Ammon's horn (tissue), 1 donor: ENCODE results near the gene KIF2B.
"Not testable (repeated sequence)": the region's sequence is repeated elsewhere in the genome, so short reads cannot be mapped to it uniquely, and the experiment has no call there.

Experiments
- DNase-seq: peaks from one replicate; pipeline ENCODE4 v3.0.0-alpha.2; 2016; ENCODE audit warnings: low spot score

KIF2B gene, protein sequence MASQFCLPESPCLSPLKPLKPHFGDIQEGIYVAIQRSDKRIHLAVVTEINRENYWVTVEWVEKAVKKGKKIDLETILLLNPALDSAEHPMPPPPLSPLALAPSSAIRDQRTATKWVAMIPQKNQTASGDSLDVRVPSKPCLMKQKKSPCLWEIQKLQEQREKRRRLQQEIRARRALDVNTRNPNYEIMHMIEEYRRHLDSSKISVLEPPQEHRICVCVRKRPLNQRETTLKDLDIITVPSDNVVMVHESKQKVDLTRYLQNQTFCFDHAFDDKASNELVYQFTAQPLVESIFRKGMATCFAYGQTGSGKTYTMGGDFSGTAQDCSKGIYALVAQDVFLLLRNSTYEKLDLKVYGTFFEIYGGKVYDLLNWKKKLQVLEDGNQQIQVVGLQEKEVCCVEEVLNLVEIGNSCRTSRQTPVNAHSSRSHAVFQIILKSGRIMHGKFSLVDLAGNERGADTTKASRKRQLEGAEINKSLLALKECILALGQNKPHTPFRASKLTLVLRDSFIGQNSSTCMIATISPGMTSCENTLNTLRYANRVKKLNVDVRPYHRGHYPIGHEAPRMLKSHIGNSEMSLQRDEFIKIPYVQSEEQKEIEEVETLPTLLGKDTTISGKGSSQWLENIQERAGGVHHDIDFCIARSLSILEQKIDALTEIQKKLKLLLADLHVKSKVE

DNA sequence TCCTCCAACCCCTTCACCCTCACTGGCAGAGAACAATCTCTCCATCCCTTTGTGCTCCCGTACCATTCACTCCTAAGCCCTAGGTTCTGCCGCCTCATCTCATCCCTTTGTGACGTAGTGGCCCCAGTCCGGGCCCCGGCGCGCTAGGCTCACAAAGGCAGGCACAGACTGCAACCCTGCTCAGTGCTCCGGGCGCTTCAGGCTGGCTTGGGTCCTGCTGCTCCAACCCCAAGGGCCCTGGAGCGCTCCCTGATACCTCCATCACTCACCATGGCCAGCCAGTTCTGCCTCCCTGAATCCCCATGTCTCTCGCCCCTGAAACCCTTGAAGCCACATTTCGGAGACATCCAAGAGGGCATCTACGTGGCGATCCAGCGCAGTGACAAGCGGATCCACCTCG, at the start of gene KIF2B:
Gene KIF2B (plus strand): TSS at position 164 of the 400 bp plus-strand sequence. CDS start 107 bp downstream, at position 271.
- DNase-seq: no peak

DNA sequence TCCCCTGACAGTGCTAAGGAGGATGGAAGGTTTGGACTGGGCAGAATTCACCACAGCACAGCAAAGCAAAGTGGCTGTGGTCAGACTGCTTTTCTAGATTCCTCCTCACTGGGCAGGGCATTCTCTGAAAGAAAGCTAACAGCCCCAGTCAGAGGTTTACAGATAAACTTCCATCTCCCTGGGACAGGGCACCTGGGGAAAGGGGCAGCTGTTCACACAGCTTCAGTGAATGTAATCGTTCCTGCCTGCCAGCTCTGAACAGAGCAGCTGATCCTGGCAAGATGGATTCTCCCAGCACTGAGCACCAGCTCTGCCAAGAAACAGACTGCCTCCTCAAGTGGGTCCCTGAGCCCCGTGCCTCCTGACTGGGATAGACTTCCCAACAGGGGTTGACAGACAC, 42.4 kb upstream of the KIF2B start:
- no peak for DNase-seq

DNA sequence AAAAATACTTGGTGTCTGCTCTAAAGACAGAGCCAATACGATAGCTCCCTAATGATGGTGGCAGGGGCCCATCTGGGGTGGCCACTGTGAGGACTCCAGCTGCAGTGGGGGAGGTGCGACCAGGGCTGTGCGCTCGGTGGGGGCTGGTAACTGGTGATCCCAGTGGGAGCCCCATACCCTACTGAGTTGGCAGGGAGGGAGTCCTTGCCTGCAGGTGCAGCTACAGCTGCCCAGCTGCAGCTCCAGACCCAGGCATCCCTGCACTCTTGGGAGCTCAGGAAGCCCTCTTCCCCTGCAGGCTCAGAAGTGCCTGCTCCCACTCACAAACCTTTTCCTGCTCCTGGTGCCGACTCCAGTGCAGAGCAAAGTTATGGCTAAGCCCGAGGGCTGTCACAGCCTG, 31.2 kb upstream of the KIF2B start:
- no peak for DNase-seq

DNA sequence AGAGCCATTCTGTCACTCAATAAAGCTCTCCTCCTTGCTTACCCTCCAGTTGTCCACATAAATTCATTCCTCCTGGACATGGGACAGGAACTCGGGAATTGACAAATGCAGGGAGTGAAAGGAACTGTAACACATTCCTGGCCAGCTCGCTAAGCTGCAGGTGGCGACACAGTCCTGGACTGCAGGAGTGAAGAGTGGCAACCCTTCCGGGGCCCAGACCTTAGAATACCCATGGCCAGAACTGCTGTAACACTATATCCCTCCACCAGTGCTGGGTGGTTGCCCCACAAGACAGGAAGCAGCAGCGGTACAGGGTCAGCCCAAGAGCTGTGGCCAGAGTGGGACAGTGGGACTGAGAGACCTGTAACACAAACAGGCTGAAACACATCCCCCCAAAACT, 30.3 kb upstream of the KIF2B start:
- no peak for DNase-seq

DNA sequence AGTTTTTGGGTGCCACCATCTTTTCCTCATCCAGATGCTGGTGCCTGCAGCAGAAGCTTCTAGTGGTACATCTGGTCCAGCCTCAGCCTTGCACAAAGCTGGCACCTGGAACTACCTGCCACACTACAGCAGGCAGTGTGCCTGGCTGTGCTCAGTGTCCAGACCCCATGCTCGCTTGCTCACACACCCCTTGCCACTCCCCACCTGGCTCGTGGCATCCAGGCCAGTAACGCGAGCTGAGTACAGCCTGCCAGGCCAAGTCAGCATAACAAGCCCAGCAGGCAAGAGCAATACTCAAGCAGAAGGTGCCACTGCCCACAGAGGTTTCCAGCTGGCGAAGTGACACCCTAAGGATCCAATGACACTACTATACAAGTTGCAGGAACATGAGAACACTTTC, 29.7 kb upstream of the KIF2B start:
- no peak for DNase-seq

DNA sequence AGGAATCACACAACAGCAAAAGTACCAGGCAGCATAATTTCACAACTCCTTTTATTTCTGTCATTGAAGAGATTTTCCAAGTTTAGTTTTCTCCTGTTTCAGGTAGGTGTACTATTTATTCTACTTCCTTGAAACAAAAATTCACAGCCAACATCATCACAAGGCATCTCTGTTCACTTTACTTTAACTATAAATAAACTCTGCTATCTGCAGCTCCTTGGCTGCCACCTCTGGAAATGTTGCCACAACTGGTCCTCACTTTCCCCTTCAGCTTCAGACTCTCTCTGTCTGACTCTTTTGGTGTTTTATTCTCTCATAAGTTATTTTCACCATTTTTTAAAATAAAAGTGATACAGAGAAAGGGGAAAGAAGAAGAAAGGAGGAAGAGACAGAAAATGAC, 27.9 kb upstream of the KIF2B start:
- no peak for DNase-seq

DNA sequence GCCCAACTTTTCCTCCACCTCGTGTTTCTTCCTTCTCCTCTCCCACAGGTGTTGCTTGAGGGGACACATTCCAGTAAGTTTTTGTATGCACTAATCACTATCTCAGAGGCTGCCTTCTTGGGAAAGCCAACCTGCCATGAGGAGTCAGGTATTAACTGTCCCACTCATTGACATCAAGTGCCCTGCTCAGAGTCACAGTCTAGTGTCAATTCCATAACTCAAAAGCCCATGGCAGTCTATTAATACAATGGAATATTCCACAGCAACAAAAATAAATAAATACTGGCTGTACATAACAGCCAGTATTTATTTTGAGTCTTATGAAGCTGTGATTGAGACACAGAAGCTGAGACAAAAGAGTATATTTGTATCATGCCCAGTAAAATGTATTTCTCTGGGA, 26.1 kb upstream of the KIF2B start:
- DNase-seq: no peak

DNA sequence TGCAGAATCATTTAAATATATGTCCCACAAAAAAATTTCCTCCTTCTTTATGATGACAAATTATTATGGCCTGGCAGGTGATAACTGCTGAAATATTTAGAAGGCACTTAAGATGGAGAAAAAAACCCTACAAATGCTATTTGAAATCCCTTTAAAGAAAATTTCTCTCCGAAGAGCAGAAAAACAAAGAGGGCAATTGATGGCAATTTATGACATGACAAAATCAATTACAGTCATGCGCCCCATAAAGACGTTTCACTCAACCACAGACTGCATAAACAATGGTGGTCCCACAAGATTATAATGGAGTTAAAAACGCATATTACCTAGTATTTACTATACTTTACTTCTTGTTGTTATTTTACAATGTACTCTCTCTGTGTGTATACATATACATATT, 25.2 kb upstream of the KIF2B start:
- no peak for DNase-seq

DNA sequence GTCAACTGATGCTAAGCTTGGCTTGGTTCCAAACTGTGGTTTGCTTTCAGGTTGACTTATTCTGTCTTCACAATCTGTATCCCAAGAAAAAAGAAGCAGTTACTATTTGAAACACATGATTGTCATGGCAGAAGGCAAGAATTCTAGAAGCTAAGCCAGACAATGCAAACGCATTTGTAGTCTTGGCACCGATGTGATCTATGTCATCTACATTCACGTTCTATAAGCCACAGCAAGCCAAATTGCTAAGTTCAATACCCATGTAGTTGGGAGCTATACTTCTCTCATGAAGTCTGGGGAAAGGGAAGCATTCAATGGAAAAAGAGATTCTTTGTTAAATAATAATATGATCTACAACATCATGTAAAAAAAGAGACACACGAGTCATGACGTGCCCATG, 18.3 kb upstream of the KIF2B start:
- no peak for DNase-seq

DNA sequence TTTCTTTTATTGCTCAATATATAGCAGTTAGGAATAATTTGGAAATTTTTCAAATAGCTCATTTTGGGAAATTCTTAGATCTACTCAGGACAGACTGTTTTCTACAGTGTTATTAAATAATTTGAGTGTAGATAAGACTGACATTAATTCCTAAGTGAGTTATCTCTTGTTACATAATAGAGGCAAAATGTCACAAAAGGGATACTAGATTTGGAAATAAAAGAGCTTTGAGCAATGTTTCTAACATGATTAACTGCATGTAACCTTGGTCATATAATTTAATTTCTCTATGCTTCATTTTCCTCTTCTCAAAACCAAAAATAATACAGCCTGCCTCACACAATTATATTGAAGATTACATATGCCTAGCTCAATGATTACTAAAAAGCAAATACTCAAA, 16.3 kb upstream of the KIF2B start:
- DNase-seq: no peak

DNA sequence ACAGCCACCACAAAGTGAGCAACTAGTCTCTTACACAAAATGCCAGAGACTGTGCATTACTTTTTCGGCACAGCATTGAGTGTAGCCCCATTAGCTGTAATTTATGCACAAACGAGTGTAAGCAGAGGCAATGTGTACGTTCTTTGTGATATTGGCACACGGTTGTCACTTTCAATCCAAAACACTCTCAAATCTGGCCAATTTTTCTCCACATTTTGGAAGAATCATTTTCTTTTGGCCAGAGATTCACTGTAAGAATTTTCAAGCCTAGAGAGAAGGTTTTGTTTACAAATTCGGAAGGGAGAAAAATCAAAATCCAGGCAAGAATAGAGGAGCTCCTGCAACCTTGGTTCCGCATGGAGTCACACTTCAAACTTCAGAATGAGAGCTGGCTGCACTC, 15.4 kb upstream of the KIF2B start:
- DNase-seq: no peak

DNA sequence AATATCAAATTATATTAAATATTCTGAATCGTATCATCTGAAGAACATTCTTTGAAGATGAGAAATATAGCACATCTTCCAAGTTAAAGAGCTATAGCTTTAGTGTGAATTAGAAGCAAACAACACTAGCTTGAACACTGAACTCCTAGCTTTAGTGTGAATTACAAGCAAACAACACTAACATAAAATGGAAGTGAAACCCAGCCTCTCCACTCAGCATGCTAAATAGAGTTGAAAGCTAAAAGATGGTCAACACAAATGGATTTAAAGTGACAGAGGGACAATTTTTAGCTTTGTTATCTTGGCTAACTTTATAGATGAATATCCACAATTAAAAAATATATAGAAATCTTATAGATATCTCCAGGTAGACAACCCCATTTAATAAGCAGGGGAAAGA, 4.5 kb upstream of the KIF2B start:
- DNase-seq: no peak

DNA sequence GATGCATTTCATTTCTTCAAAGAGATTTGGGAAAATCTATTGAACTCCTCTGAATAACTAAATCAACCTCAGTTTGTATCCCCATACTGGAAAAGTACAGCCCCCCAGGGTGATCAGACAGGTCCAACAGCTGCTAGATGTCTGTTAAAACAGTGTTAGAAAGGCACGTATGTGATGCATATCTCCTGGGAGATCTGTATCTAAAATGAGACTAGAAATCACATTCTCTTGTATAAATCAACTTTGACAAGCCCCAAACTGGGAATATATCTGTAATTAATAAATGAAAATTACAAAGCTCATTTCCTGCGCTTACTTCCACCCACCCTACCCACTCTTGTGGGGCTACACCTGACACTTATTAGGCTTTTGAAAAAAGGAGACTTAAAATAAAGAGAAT, 3.8 kb upstream of the KIF2B start:
- no peak for DNase-seq

DNA sequence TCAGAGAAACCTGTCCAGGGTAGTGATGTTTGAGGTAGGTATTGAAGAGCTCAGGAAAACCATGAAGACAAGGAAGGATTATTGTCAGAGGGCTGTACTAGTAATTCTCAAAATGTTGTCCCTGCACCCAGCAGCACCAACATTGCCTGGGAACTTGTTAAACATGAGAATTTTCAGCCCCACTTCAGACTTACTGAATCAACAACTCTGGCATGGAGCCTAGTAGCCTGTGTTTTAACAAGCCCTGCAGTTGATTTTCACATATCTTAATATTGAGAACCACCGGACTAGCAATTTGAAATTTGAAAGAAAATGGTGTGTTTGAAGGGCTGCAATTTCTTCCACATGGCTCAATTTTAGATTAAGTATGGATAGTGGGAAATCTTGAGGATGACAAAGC, 2.8 kb upstream of the KIF2B start:
- no peak for DNase-seq

DNA sequence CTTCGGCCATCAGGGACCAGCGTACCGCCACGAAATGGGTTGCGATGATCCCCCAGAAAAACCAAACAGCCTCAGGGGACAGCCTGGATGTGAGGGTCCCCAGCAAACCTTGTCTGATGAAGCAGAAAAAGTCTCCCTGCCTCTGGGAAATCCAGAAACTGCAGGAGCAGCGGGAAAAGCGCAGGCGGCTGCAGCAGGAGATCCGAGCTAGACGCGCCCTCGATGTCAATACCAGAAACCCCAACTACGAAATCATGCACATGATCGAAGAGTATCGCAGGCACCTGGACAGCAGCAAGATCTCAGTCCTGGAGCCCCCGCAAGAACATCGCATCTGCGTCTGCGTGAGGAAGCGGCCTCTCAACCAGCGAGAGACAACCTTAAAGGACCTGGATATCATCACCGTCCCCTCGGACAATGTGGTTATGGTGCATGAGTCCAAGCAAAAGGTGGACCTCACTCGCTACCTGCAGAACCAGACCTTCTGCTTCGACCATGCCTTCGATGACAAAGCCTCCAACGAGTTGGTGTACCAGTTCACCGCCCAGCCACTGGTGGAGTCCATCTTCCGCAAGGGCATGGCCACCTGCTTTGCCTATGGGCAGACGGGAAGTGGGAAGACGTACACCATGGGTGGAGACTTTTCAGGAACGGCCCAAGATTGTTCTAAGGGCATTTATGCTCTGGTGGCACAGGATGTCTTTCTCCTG, 769 bp downstream of the KIF2B start:
- no peak for DNase-seq

DNA sequence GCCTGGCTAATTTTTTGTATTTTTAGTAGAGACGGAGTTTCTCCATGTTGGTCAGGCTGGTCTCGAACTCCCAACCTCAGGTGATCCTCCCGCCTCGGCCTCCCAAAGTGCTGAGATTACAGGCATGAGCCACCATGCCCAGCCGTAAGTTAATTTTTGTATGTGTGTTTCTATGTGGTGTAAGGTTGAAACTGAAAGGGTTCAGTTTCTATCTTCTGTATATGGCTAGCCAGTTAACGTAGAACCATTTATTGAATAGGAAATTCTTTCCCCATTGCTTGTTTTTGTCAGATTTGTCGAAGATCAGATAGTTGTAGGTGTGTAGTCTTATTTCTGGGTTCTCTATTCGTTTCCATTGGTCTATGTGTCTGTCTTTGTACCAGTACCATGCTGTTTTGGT, 12.0 kb downstream of the KIF2B start:
- DNase-seq: not testable (repeated sequence)

DNA sequence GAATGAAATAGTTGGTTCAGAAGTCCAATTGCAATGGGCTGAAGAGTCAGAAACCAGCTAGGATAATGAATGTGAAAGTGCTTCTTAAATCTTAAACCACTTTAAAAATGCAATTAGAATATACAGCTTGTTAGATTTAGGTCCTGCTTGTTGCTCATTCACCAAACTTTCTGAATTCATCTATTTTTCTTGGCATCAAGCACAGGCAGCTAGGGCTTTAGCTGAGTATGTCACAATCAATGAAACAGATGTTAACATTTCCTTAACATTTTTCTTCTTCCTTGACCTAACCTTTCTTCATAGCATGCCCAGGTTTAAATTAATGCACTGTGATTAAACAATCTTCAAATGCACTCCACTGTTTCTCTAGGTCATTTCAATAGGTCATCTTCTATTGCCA, 14.4 kb downstream of the KIF2B start:
- no peak for DNase-seq

DNA sequence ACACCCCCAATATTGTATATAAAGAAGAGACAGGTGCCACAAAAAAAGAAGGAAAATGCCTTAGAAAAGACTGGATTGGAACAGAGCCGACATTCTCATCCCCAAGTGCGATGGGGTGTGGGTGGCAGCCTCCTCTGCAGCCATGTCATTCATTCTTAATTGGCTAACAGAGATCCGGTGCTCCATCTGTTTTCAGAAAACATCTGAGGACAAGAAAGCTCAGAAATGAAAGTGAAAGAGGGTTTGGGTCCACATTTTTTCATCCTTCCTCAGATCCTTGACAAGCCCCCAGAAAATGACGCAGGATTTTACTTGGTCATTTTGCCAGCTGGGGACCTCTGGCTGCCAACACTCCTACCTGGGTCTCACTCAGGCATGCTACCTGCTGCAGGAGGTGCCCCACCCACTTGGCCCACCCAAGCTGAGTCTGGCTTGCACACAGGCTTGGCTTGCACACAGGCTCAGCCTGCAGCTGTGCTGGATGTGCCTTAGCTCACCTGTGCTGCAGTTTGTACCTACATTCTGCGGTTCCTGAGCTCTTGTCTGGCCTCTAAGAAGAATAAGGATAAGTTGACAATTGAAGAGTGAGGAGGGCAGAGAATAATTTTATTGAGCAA, 21.9 kb downstream of the KIF2B start:
- no peak for DNase-seq

DNA sequence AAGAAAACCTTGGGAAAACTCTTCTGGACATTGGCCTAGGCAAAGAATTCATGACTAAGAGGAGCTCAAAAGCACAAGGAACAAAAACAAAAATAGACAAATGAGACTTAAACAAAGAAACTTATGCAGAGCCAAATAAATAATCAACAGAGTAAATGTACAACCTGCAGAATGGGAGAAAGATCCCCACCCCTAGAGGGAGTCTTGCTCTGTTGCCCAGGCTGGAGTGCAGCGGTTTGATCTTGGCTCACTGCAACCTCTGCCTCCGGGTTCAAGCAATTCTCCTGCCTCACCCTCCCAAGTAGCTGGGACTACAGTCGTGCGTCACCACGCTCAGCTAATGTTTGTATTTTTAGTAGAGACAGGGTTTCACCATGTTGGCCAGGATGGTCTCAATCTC, 48.4 kb downstream of the KIF2B start:
- DNase-seq: not testable (repeated sequence)
